Mammary epithelial cell (primary cell): Measurements from ENCODE around the gene SRGAP2B.
"Not testable (repeated sequence)": the region's sequence is repeated elsewhere in the genome, so short reads cannot be mapped to it uniquely, and the experiment has no call there.

Source experiments
- CTCF ChIP-seq, 2 donors: IDR thresholded peaks in 1 of 2; conservative IDR thresholded peaks in 1 of 2; 2 replicates each; pipeline ENCODE4 v1.5.1; 2011 to 2012; ENCODE audit warnings: inconsistent platforms in 2 of 2, low read length in 2 of 2, mild to moderate bottlenecking in 2 of 2, control low read depth in 1 of 2, low read depth in 1 of 2; ENCODE audit not compliant: insufficient read depth in 1 of 2; ENCODE audit errors: extremely low read depth in 1 of 2
- EZH2 ChIP-seq: IDR thresholded peaks from 2 replicates; pipeline ENCODE4 v1.6.1; 2012; ENCODE audit warnings: low read length, inconsistent platforms, borderline replicate concordance

- TF ChIP-seq CTCF (conservative IDR thresholded peaks at IDR 0.05 in 1 of 2, IDR thresholded peaks at IDR 0.05 in 1 of 2; ENCODE audit: extremely low read depth in 1 of 2, insufficient read depth in 1 of 2, low read depth in 1 of 2, low read length in 2 of 2); EZH2: not testable (repeated sequence)
Observed at GRCh38 chr1:144913977-144914734, 181.0 kb downstream of the SRGAP2B start.
